Esophagus muscularis mucosa (tissue), 4 donors: ENCODE measurements around the gene ZBTB45. TPM values are rescaled to one million over a fixed set of nuclear protein-coding genes. Genes with fewer than 3 reads are reported as not detected.

Experiments used
- DNase-seq: peaks from one replicate; pipeline ENCODE4 v3.0.0-alpha.2; 2017; ENCODE audit errors: extremely low spot score
- H3K27ac ChIP-seq, 4 donors: fragments of 200-600 bp; sonication (generic); replicated peaks in 1 of 4; 1 replicate in 3 of 4; 2 replicates in 1 of 4; pipeline ENCODE4 v1.5.1; 2016 to 2019; ENCODE audit warnings: mild to moderate bottlenecking in 1 of 4
- H3K27me3 ChIP-seq, 4 donors: fragments of 200-600 bp; sonication (generic); one replicate each; pipeline versions ENCODE4 v1.5.1 to v1.6.0; 2016 to 2019
- H3K36me3 ChIP-seq, 4 donors: fragments of 200-600 bp; sonication (generic); one replicate each; pipeline ENCODE4 v1.5.1; 2016 to 2019
- H3K4me1 ChIP-seq, 4 donors: fragments of 200-600 bp; sonication (generic); one replicate each; pipeline ENCODE4 v1.5.1; 2016 to 2019
- H3K4me3 ChIP-seq, 4 donors: fragments of 200-600 bp; sonication (generic); 1 replicate in 2 of 4; 2 replicates in 2 of 4; pipeline ENCODE4 v1.5.1; 2016 to 2019; ENCODE audit warnings: mild to moderate bottlenecking in 4 of 4, moderate library complexity in 1 of 4
- H3K9me3 ChIP-seq, 4 donors: fragments of 200-600 bp; sonication (generic); 1 replicate in 3 of 4; 2 replicates in 1 of 4; pipeline ENCODE4 v1.5.1; 2016 to 2019
- EP300 ChIP-seq: sonication (generic); formaldehyde crosslinking; IDR thresholded peaks from one replicate; pipeline ENCODE4 v1.6.1; 2017; ENCODE audit warnings: antibody characterized with exemption
- POLR2A ChIP-seq: fragments of 450-650 bp; IDR thresholded peaks from one replicate; pipeline ENCODE4 v1.6.1; 2017; ENCODE audit warnings: antibody characterized with exemption, moderate library complexity, mild to moderate bottlenecking, low read depth
- POLR2AphosphoS5 ChIP-seq, 2 donors: sonication (generic); formaldehyde crosslinking; IDR thresholded peaks; one replicate each; pipeline ENCODE4 v1.6.1; 2017; ENCODE audit warnings: antibody characterized with exemption in 2 of 2
- WGBS: methylation state at CpG from one replicate; pipeline ENCODE4 v1.1.5; 2018; 5-methylcytosine and 5-hydroxymethylcytosine counted together
- intact Hi-C: fragments of 100-400 bp; cut with DNase I; formaldehyde crosslinking; loops from one replicate; pipeline ENCODE4 v1.15.1; 2023
- total RNA-seq, 4 donors: library from RNA; depleted of rRNA; stranded (reverse); fragments of >200 nt; gene quantifications; one replicate each; pipeline versions ENCODE4 v1.1.0 to v1.2.1, GENCODE V29; 2016
- TF ChIP-seq, protein P1 (sequence below), 3 experiments: fragments of 200-600 bp in 2 of 3; fragments of 450-650 bp in 1 of 3; sonication (generic) in 2 of 3; IDR thresholded peaks; one replicate each; pipeline ENCODE4 v1.5.1; 2017 to 2019; ENCODE audit warnings: antibody characterized with exemption in 3 of 3, mild to moderate bottlenecking in 2 of 3, moderate library complexity in 1 of 3

The ZBTB45 gene
- total RNA-seq, 4 donors from 2014 or later = 8.8 to 20.0 (median 12.1) TPM

DNA sequence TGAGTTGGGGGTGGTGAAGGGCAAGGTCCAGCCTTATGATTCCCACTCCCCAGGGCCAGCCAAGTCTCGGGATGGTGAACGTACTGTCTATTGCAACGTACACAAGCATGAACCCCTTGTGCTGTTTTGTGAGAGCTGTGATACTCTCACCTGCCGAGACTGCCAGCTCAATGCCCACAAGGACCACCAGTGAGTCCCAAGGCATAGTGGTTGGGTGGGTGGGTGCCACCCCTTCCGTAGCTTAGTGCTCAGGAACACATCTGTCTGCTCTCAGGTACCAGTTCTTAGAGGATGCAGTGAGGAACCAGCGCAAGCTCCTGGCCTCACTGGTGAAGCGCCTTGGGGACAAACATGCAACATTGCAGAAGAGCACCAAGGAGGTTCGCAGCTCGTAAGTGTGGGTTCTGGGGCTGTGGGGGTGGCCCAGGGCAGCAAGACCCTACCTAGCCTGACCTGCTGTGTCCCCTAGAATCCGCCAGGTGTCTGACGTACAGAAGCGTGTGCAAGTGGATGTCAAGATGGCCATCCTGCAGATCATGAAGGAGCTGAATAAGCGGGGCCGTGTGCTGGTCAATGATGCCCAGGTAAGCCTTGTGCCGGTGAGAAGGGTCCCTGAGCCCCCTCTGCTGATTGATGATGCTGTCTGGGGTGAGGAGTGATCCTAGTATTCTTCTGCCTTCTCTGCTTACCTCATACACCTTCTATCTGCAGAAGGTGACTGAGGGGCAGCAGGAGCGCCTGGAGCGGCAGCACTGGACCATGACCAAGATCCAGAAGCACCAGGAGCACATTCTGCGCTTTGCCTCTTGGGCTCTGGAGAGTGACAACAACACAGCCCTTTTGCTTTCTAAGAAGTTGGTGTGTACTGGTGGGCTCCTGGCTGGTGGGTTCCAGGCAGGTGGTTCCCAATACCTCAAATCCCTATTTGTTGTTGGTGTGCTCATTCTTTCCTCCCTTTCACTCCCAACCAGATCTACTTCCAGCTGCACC is 28.0 kb upstream of the ZBTB45 start:
- no peak overlapping the region for H3K27ac ChIP-seq
- H3K4me1 ChIP-seq = peaks cover 29 to 50% (median 36%) of the 10 kb centered on the region in 4 donors
- 82% methylated on average over 18 of the region's 18 CpGs for WGBS
- TF ChIP-seq EP300 = no peak
- no peak for TF ChIP-seq POLR2AphosphoS5 (IDR thresholded peaks at IDR 0.05)
- no peak for TF ChIP-seq POLR2A
- TF ChIP-seq, protein P1, sequence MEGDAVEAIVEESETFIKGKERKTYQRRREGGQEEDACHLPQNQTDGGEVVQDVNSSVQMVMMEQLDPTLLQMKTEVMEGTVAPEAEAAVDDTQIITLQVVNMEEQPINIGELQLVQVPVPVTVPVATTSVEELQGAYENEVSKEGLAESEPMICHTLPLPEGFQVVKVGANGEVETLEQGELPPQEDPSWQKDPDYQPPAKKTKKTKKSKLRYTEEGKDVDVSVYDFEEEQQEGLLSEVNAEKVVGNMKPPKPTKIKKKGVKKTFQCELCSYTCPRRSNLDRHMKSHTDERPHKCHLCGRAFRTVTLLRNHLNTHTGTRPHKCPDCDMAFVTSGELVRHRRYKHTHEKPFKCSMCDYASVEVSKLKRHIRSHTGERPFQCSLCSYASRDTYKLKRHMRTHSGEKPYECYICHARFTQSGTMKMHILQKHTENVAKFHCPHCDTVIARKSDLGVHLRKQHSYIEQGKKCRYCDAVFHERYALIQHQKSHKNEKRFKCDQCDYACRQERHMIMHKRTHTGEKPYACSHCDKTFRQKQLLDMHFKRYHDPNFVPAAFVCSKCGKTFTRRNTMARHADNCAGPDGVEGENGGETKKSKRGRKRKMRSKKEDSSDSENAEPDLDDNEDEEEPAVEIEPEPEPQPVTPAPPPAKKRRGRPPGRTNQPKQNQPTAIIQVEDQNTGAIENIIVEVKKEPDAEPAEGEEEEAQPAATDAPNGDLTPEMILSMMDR (IDR thresholded peaks at IDR 0.05) = no peak
- intact Hi-C loops = no loop called here
- H3K36me3 ChIP-seq = peaks cover 56 to 70% (median 66%) of the 10 kb centered on the region in 4 donors
- H3K4me3 ChIP-seq = no peak overlapping the region
- H3K9me3 ChIP-seq = no peaks in the 10 kb centered on the region
- no peak for DNase-seq
- H3K27me3 ChIP-seq = peaks cover 0 to 2% (median 0%) of the 10 kb centered on the region in 4 donors

DNA sequence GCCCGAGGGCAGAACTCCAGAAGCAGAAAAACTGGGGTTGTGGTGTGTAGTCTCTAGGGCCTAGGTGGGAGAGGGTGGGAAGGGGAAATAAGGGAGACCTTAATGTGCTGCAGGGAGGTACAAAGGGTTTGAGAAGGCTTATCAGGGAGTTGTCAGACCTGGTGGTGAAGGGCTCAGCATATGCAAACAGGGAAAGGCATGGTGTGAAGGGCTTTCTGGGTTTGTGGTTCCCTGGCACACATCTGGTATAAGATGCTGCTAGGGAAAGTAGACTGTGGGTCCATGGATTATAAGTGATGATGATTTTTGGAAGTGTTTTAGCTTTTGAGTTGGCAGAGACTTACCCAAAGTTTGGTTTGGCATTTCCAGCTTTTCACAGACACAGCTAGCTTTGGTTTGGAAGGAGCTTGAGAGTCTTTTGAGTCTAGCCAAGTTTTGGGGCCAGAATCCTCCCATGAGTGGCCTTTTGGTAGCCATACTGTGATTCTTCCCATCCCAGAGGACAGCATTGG is 26.5 kb upstream of the ZBTB45 start:
- peaks cover 0 to 6% (median 0%) of the 10 kb centered on the region in 4 donors for H3K27me3 ChIP-seq
- peaks cover 29 to 50% (median 35%) of the 10 kb centered on the region in 4 donors for H3K4me1 ChIP-seq
- TF ChIP-seq, protein P1 (IDR thresholded peaks at IDR 0.05) = no peak
- TF ChIP-seq POLR2AphosphoS5 (IDR thresholded peaks at IDR 0.05) (no peak), POLR2A (no peak), EP300 (no peak)
- no peaks in the 10 kb centered on the region for H3K9me3 ChIP-seq
- 14% methylated on average over 1 of the region's 1 CpG for WGBS
- peaks cover 41 to 55% (median 51%) of the 10 kb centered on the region in 4 donors for H3K36me3 ChIP-seq
- DNase-seq = no peak
- peak overlapping the region in 1 of 4 donors; percentile 91 for H3K27ac ChIP-seq
- H3K4me3 ChIP-seq = peak overlapping the region; percentile 95 to 98 (median 96)
- intact Hi-C loops = no loop called here

DNA sequence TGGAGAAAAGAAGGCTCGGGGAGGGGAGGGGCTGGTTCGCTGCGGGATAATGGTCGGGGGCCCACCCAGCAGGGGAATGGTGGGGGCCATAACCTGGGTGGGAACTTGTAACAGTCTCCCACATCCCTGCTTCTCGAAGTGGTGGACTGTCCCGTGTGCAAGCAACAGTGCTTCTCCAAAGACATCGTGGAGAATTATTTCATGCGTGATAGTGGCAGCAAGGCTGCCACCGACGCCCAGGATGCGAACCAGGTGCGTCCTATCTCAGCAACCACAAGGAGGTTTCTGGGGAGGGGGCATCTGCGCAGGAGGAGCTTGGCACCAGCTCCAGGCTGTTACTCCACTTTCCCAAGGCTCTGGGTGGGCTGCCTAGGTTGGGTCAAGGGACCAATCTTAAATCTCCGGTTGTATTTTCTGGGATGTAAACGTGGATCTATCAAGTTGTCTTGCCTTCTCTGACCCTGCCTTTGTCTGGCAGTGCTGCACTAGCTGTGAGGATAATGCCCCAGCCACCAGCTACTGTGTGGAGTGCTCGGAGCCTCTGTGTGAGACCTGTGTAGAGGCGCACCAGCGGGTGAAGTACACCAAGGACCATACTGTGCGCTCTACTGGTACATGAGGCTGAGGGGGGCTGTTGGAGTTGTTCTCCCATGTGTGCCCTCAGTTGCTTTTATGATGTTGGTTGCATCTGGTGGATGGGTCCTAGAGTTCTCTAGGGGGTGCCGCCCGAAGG is 25.8 kb upstream of the ZBTB45 start:
- Histone ChIP-seq H3K9me3 (no peaks in the 10 kb centered on the region), H3K36me3 (peaks cover 35 to 48% (median 44%) of the 10 kb centered on the region in 4 donors), H3K27me3 (peaks cover 0 to 11% (median 0%) of the 10 kb centered on the region in 4 donors), H3K27ac (peak overlapping the region; percentile 91 to 97 (median 96)), H3K4me3 (peak overlapping the region; percentile 95 to 98 (median 96)), H3K4me1 (peaks cover 29 to 50% (median 35%) of the 10 kb centered on the region in 4 donors)
- DNase-seq = no peak
- TF ChIP-seq, protein P1 (IDR thresholded peaks at IDR 0.05) = no peak
- no peak for TF ChIP-seq POLR2AphosphoS5 (IDR thresholded peaks at IDR 0.05)
- no peak for TF ChIP-seq POLR2A
- TF ChIP-seq EP300 = no peak
- WGBS = 9% methylated on average over 17 of the region's 21 CpGs
- intact Hi-C loops = no loop called here

DNA sequence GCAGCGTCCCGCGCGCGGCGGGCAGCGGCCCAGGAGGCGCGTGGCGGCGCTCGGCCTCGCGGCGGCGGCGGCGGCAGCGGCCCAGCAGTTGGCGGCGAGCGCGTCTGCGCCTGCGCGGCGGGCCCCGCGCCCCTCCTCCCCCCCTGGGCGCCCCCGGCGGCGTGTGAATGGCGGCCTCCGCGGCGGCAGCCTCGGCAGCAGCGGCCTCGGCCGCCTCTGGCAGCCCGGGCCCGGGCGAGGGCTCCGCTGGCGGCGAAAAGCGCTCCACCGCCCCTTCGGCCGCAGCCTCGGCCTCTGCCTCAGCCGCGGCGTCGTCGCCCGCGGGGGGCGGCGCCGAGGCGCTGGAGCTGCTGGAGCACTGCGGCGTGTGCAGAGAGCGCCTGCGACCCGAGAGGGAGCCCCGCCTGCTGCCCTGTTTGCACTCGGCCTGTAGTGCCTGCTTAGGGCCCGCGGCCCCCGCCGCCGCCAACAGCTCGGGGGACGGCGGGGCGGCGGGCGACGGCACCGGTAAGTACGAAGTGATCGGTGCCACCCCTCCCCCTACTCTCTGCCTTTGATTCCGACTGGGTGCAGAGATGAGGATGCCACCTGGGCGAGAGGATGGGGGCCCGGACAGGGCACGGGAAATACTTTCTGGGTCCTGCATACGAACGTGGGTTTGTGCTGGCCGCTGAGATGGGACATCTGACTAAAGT is 25.1 kb upstream of the ZBTB45 start:
- intact Hi-C loops = no loop called here
- peaks cover 28 to 41% (median 37%) of the 10 kb centered on the region in 4 donors for H3K36me3 ChIP-seq
- no peak for TF ChIP-seq POLR2AphosphoS5 (IDR thresholded peaks at IDR 0.05)
- TF ChIP-seq, protein P1 (IDR thresholded peaks at IDR 0.05) = no peak
- TF ChIP-seq POLR2A = no peak
- TF ChIP-seq EP300 = no peak
- peak overlapping the region; percentile 95 to 98 (median 96) for H3K4me3 ChIP-seq
- H3K27me3 ChIP-seq = peaks cover 0 to 15% (median 0%) of the 10 kb centered on the region in 4 donors
- peak overlapping the region; percentile 91 to 97 (median 96) for H3K27ac ChIP-seq
- 0% methylated on average over 8 of the region's 92 CpGs for WGBS
- no peaks in the 10 kb centered on the region for H3K9me3 ChIP-seq
- H3K4me1 ChIP-seq = peaks cover 29 to 50% (median 35%) of the 10 kb centered on the region in 4 donors
- DNase-seq = no peak
